Parathyroid adenoma (tissue), 2 donors: ENCODE results near the gene DIAPH3.

Source experiments
- H2AFZ ChIP-seq: fragments of 300-600 bp; sonication (generic); one replicate; pipeline ENCODE4 v1.7.0; 2017; ENCODE audit warnings: antibody characterized with exemption, mild to moderate bottlenecking
- H3K27ac ChIP-seq: fragments of 300-600 bp; sonication (generic); one replicate; pipeline ENCODE4 v1.7.0; 2017
- H3K27me3 ChIP-seq: fragments of 300-600 bp; sonication (generic); one replicate; pipeline ENCODE4 v1.7.0; 2017; ENCODE audit warnings: low read length; ENCODE audit not compliant: control insufficient read depth, insufficient read depth
- H3K36me3 ChIP-seq: fragments of 300-600 bp; sonication (generic); one replicate; pipeline ENCODE4 v1.7.0; 2017; ENCODE audit warnings: low read length; ENCODE audit not compliant: control insufficient read depth, insufficient read depth
- H3K4me1 ChIP-seq: fragments of 300-600 bp; sonication (generic); one replicate; pipeline ENCODE4 v1.7.0; 2017; ENCODE audit warnings: control low read depth
- H3K4me2 ChIP-seq: fragments of 300-600 bp; sonication (generic); one replicate; pipeline ENCODE4 v1.7.0; 2017; ENCODE audit warnings: low read length
- H3K4me3 ChIP-seq: fragments of 300-600 bp; sonication (generic); one replicate; pipeline ENCODE4 v1.7.0; 2017; ENCODE audit warnings: low read depth, low read length
- H3K79me2 ChIP-seq: fragments of 300-600 bp; sonication (generic); one replicate; pipeline ENCODE4 v1.7.0; 2017; ENCODE audit warnings: control low read depth
- H3K9ac ChIP-seq: fragments of 300-600 bp; sonication (generic); one replicate; pipeline ENCODE4 v1.7.0; 2017; ENCODE audit warnings: mild to moderate bottlenecking
- H3K9me3 ChIP-seq: fragments of 300-600 bp; sonication (generic); one replicate; pipeline ENCODE4 v1.7.0; 2017; ENCODE audit warnings: low read length; ENCODE audit not compliant: control insufficient read depth
- TF ChIP-seq, protein P1 (sequence below): fragments of 300-600 bp; sonication (generic); IDR thresholded peaks from one replicate; pipeline ENCODE4 v1.7.0; 2017; ENCODE audit warnings: antibody characterized with exemption, mild to moderate bottlenecking
- donor health status: primary hyperparathyroidism.

DIAPH3 gene

DNA sequence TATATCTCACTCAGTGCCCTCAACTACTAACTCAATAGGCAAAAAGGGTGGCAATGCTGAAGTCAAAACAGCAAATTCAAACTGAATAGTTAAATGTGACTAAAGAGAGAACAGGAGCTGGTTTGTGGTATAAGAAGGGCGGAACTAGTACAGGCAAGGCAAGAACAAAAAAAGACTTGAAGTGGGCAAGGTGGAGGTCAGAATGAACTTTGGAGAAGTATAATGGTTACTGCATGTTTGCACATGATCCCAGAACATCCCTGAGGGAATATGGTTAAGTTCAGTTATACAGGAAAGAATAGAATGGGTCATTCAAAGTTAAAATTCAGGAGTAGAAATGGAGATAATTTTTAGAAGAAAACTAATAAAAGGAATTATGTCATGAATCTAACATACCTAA, 85.5 kb downstream of the DIAPH3 start:
- H2AFZ ChIP-seq: no peak overlapping the region
- H3K4me2 ChIP-seq: no peak overlapping the region
- H3K27me3 ChIP-seq: no peaks in the 10 kb centered on the region
- H3K27ac ChIP-seq: no peak overlapping the region
- H3K4me1 ChIP-seq: no peaks in the 10 kb centered on the region
- H3K79me2 ChIP-seq: no peaks in the 10 kb centered on the region
- no peaks in the 10 kb centered on the region for H3K9me3 ChIP-seq
- no peak overlapping the region for H3K9ac ChIP-seq
- TF ChIP-seq, protein P1, sequence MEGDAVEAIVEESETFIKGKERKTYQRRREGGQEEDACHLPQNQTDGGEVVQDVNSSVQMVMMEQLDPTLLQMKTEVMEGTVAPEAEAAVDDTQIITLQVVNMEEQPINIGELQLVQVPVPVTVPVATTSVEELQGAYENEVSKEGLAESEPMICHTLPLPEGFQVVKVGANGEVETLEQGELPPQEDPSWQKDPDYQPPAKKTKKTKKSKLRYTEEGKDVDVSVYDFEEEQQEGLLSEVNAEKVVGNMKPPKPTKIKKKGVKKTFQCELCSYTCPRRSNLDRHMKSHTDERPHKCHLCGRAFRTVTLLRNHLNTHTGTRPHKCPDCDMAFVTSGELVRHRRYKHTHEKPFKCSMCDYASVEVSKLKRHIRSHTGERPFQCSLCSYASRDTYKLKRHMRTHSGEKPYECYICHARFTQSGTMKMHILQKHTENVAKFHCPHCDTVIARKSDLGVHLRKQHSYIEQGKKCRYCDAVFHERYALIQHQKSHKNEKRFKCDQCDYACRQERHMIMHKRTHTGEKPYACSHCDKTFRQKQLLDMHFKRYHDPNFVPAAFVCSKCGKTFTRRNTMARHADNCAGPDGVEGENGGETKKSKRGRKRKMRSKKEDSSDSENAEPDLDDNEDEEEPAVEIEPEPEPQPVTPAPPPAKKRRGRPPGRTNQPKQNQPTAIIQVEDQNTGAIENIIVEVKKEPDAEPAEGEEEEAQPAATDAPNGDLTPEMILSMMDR: no peak
- H3K4me3 ChIP-seq: no peak overlapping the region
- no peaks in the 10 kb centered on the region for H3K36me3 ChIP-seq

DNA sequence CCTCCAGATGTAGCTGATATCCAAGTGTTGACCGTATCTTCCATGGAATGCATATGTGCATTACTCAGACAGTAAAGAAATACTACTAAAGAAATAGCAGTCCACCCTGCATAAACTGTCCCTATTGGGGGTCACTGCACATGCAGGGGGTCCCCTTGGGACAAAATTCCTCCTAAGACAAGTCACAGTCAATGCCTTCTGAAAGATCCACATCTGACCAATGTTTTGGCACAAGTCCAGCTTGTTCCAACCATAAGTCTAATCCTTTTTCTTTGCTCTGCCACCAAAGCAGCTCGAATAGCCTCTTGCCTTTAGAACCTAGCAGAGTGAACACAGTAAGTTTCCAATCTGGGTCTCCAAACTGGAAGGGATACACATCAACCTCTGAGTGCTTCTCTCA, 87.9 kb downstream of the DIAPH3 start:
- Histone ChIP-seq H3K79me2 (no peaks in the 10 kb centered on the region), H3K4me1 (no peaks in the 10 kb centered on the region), H3K9me3 (no peaks in the 10 kb centered on the region), H3K27ac (no peak overlapping the region), H3K27me3 (no peaks in the 10 kb centered on the region), H3K9ac (no peak overlapping the region), H3K36me3 (no peaks in the 10 kb centered on the region), H2AFZ (no peak overlapping the region), H3K4me3 (no peak overlapping the region), H3K4me2 (no peak overlapping the region)
- TF ChIP-seq, protein P1: no peak

DNA sequence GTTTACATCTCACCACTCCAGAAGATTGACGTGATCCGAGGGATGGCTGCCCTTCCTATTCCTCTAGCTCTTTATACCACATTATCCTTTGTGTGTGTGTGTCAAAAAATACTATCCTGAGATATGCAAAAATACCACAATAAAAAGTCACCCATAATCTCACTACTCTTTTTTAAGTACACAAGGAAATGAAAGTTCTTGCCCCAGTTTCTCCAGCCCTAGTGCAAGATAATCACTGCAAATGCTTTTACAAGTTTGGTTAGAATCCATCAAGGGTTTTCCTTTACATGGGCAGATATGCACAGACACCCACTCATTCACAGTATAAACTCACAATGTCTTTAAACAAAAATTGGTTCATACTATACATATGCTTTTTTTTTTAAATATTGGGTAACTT, 89.3 kb downstream of the DIAPH3 start:
- H3K4me3 ChIP-seq: no peak overlapping the region
- H3K4me2 ChIP-seq: no peak overlapping the region
- no peaks in the 10 kb centered on the region for H3K4me1 ChIP-seq
- no peaks in the 10 kb centered on the region for H3K79me2 ChIP-seq
- no peaks in the 10 kb centered on the region for H3K27me3 ChIP-seq
- H3K9me3 ChIP-seq: no peaks in the 10 kb centered on the region
- H3K27ac ChIP-seq: no peak overlapping the region
- H3K9ac ChIP-seq: no peak overlapping the region
- H3K36me3 ChIP-seq: no peaks in the 10 kb centered on the region
- TF ChIP-seq, protein P1: no peak
- no peak overlapping the region for H2AFZ ChIP-seq

DNA sequence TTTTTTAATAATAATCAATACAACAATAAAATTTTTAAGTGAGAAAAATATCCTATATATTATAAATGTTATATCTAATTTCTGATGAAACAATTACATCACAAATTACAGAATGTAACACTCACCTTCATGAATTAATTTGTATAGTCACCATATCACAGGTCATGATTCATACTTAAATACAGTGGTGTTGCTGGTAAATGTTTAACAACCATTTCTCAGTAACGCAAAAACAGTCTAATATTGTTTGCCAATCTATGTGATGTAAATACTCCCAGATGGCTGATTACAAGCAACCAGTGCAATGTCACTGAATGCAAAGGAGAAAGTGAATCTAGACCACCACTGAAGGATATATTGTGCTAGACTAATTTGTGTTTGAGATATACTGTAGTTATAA, 97.5 kb downstream of the DIAPH3 start:
- TF ChIP-seq, protein P1: no peak
- H3K4me3 ChIP-seq: no peak overlapping the region
- H3K4me2 ChIP-seq: no peak overlapping the region
- no peak overlapping the region for H3K9ac ChIP-seq
- H3K36me3 ChIP-seq: no peaks in the 10 kb centered on the region
- H2AFZ ChIP-seq: no peak overlapping the region
- H3K27ac ChIP-seq: no peak overlapping the region
- no peaks in the 10 kb centered on the region for H3K27me3 ChIP-seq
- no peaks in the 10 kb centered on the region for H3K4me1 ChIP-seq
- H3K9me3 ChIP-seq: no peaks in the 10 kb centered on the region
- H3K79me2 ChIP-seq: no peaks in the 10 kb centered on the region

DNA sequence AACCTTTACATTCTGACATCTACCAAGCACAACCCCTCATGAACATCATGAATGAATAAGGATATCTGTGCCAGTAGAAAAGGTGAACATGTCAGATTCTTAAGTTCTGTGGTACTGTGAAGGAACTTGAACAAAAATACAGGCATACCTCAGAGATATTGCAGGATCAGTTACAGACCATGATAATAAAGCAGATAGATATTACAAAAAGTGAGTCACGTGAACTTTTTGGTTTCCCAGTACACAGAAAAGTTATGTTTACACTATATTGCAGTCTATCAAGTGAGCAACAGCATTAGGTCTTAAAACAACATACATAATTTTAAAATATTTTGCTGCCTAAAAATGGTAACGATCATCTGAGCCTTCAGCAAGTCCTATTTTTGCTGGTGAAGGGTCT, 101.2 kb downstream of the DIAPH3 start:
- Histone ChIP-seq H3K79me2 (no peaks in the 10 kb centered on the region), H3K27ac (no peak overlapping the region), H3K9ac (no peak overlapping the region), H3K4me2 (no peak overlapping the region), H3K27me3 (no peaks in the 10 kb centered on the region), H2AFZ (no peak overlapping the region), H3K36me3 (no peaks in the 10 kb centered on the region), H3K9me3 (no peaks in the 10 kb centered on the region), H3K4me3 (no peak overlapping the region), H3K4me1 (no peaks in the 10 kb centered on the region)
- TF ChIP-seq, protein P1: no peak
